ENCODE measurements around the gene AASDH.

GRCh38 chr4:56435140-56435926 lies 48.0 kb upstream of the AASDH start, which contains the start of gene PPAT:
- TF ChIP-seq, protein P1, sequence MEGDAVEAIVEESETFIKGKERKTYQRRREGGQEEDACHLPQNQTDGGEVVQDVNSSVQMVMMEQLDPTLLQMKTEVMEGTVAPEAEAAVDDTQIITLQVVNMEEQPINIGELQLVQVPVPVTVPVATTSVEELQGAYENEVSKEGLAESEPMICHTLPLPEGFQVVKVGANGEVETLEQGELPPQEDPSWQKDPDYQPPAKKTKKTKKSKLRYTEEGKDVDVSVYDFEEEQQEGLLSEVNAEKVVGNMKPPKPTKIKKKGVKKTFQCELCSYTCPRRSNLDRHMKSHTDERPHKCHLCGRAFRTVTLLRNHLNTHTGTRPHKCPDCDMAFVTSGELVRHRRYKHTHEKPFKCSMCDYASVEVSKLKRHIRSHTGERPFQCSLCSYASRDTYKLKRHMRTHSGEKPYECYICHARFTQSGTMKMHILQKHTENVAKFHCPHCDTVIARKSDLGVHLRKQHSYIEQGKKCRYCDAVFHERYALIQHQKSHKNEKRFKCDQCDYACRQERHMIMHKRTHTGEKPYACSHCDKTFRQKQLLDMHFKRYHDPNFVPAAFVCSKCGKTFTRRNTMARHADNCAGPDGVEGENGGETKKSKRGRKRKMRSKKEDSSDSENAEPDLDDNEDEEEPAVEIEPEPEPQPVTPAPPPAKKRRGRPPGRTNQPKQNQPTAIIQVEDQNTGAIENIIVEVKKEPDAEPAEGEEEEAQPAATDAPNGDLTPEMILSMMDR (conservative IDR thresholded peaks at IDR 0.05; ENCODE audit: low read length), result no peak
- TF ChIP-seq EZH2phosphoT487 (IDR thresholded peaks at IDR 0.05; ENCODE audit: borderline replicate concordance), result no peak

Data from Loucy (cell line).